AG04450 (cell line): ENCODE results near the gene MYBBP1A. TPM values are rescaled to one million over a fixed set of nuclear protein-coding genes. Genes with fewer than 3 reads are reported as not detected.

Experiments used
- CTCF ChIA-PET: fragments of 300-600, 350-600 bp; formaldehyde crosslinking; extraction: SDS; loops from one replicate; lab custom pipeline; 2022; ENCODE audit warnings: antibody characterized with exemption, inconsistent platforms; lab: Charles Lee
- POLR2A ChIA-PET: fragments of 350-600 bp; formaldehyde crosslinking; extraction: SDS; loops from one replicate; lab custom pipeline; 2021; ENCODE audit warnings: antibody characterized with exemption, inconsistent platforms; lab: Yijun Ruan, JAX
- DNase-seq: peaks from one replicate; pipeline ENCODE4 v3.0.0-alpha.2; 2011; ENCODE audit warnings: low read depth, low spot score
- H3K27ac ChIP-seq: one replicate; pipeline ENCODE4 v1.5.1; 2012; ENCODE audit warnings: low read depth, low read length, control low read depth
- H3K27me3 ChIP-seq: one replicate; pipeline ENCODE4 v1.6.0; 2012; ENCODE audit warnings: low read length; ENCODE audit not compliant: control insufficient read depth, insufficient read depth
- H3K4me3 ChIP-seq: 2 replicates; pipeline ENCODE4 v1.5.1; 2011; ENCODE audit warnings: mild to moderate bottlenecking, low read depth, low read length, control low read depth
- H3K9me3 ChIP-seq: 2 replicates; pipeline ENCODE4 v1.5.1; 2012; ENCODE audit warnings: low read length; ENCODE audit not compliant: control insufficient read depth, insufficient read depth
- polyA plus RNA-seq: library from polyadenylated mRNA; depleted of rRNA; stranded (reverse); fragments of >200 nt; gene quantifications from 2 replicates; pipeline ENCODE4 v1.2.3, GENCODE V29; 2011
- TF ChIP-seq, protein P1 (sequence below): IDR thresholded peaks from 2 replicates; pipeline ENCODE4 v1.5.1; 2011; ENCODE audit warnings: low read depth, low read length, control low read depth, inconsistent platforms

The MYBBP1A gene
- polyA plus RNA-seq, 1 experiment, result 12.5 TPM

DNA sequence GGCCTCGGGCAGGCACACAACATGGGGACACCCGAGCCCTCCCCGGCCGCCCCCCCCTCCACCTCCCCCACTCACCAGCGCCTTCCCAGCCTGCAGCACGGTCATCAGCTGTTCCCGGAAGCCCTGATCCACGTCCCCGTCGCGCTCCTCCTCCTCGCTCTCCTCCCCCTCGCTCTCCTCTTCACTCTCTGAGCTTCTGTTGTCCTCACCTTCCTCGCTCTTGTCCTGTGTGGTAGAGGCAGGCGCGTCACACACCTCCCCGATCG lies 10.3 kb downstream of the MYBBP1A start:
- no peak overlapping the region for H3K4me3 ChIP-seq
- H3K9me3 ChIP-seq, result no peaks in the 10 kb centered on the region
- no peaks in the 10 kb centered on the region for H3K27me3 ChIP-seq
- ChIA-PET POLR2A (no interaction called here), CTCF (no interaction called here)
- TF ChIP-seq, protein P1, sequence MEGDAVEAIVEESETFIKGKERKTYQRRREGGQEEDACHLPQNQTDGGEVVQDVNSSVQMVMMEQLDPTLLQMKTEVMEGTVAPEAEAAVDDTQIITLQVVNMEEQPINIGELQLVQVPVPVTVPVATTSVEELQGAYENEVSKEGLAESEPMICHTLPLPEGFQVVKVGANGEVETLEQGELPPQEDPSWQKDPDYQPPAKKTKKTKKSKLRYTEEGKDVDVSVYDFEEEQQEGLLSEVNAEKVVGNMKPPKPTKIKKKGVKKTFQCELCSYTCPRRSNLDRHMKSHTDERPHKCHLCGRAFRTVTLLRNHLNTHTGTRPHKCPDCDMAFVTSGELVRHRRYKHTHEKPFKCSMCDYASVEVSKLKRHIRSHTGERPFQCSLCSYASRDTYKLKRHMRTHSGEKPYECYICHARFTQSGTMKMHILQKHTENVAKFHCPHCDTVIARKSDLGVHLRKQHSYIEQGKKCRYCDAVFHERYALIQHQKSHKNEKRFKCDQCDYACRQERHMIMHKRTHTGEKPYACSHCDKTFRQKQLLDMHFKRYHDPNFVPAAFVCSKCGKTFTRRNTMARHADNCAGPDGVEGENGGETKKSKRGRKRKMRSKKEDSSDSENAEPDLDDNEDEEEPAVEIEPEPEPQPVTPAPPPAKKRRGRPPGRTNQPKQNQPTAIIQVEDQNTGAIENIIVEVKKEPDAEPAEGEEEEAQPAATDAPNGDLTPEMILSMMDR, result no peak
- no peak overlapping the region for H3K27ac ChIP-seq
- no peak for DNase-seq

DNA sequence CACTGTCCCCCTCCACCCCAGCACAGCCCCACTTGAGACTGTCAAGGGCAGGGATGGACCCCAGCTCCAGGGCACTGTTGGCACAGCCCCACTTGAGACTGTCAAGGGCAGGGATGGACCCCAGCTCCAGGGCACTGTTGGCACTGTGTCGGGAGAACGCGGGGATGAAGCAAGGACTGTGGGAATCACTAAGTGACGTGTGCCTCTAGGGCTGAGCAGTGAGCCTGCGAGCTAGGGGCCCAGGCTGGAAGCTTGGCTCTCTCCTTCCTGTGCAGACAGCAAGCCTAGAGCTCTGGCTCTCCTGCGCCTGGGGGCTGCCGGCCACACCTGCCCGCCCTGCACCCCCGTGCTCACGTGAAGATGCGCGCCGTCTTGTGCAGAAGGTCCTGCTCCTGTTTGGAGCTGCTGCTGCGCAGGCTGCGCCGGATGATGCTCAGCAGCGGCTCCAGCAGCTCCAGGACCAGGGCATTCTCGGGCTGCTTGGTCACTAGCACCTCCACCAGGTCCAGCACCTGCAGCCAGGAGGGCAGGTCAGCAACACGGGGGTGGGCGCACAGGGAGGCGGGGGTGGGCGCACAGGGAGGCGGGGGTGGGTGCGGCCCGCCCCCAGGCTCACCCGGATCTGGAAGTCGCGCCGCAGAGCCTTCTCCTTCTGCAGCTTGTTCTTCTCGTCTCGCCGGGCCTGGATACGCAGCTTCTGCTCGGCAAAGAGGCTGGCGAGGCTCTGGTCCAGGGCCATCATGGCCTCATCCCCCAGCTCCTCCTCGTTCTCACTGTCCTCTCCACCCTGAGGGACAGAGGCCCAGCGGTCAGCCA lies 10.8 kb downstream of the MYBBP1A start:
- Histone ChIP-seq H3K27ac (no peak overlapping the region), H3K27me3 (no peaks in the 10 kb centered on the region), H3K4me3 (no peak overlapping the region), H3K9me3 (no peaks in the 10 kb centered on the region)
- ChIA-PET POLR2A (interaction anchor here (0.9 kb wide), 1 partner anchor 10 kb away, joined by 3 read pairs; no protein-coding TSS in a partner anchor), CTCF (no interaction called here)
- DNase-seq, result no peak
- TF ChIP-seq, protein P1, result no peak

DNA sequence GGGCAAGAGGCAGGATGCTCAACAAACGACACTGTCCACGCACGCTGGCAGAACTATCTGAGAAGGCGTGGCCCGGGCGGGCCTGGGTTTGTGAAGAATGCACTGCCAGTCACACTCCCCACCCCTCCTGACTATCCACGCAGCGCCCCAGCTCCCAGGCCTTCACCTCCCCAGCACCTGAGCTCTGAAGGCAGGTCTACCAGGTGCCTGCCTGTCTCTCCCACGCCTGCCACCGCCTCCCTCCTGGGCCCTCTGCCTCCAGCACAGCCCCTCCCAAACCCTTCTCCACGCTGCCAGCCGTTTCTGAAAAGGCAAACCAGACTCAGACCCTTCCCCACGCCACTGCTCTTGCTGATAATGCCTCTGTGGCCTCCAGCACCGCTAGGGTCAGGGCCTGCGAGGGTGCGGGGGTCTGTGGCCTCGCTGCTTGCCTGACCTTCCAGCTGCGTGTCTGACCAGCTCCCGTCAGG lies 11.6 kb downstream of the MYBBP1A start:
- POLR2A ChIA-PET, result interaction anchor here (0.9 kb wide), 1 partner anchor 11 kb away, joined by 3 read pairs; no protein-coding TSS in a partner anchor
- no peaks in the 10 kb centered on the region for H3K27me3 ChIP-seq
- TF ChIP-seq, protein P1, result no peak
- no peak for DNase-seq
- CTCF ChIA-PET, result no interaction called here
- H3K9me3 ChIP-seq, result no peaks in the 10 kb centered on the region
- H3K4me3 ChIP-seq, result no peak overlapping the region
- no peak overlapping the region for H3K27ac ChIP-seq

DNA sequence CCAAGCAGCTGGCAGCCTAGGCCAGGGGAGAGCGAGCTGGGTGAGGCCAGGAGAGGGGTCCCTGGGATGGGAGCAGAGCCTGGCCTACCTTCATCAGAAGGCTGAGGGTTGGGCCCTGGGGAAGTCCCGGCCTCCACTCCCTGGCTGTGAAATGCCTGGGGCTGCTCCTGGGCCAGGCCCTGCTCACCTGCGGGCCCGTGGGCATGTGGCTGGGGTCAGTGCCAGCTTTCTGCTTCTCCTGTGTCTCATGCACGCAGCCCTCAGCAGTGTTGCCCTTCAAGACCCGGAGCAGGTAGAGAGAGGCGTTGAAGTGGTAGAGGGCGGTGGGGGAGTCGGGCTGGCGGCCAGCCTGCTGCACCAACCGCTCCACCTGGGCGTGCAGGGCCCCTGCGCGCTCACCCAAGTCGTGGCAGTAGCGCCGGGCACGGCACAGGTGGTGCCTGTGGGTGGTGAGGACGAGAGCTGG lies 12.4 kb downstream of the MYBBP1A start:
- TF ChIP-seq, protein P1, result no peak
- Histone ChIP-seq H3K4me3 (no peak overlapping the region), H3K27ac (no peak overlapping the region), H3K27me3 (no peaks in the 10 kb centered on the region), H3K9me3 (no peaks in the 10 kb centered on the region)
- POLR2A ChIA-PET, result no interaction called here
- CTCF ChIA-PET, result interaction anchor here (1.5 kb wide), 1 partner anchor 24 kb away, joined by 5 read pairs; no protein-coding TSS in a partner anchor
- DNase-seq, result no peak
